T-helper 2 cell treated with Interferon-gamma antibody and Interleukin-4, amounts not matched to agents 5 μg/mL and 100 μg/mL, for 36 hours (primary cell): ENCODE measurements around the gene PERCC1.
A peak's percentile ranks its signal among the peaks of the same experiment; 100 is the strongest.

Source experiments
- DNase-seq: peaks from one replicate; pipeline ENCODE4 v3.0.0; 2021; ENCODE audit warnings: low spot score
- H3K27ac Mint-ChIP-seq: one replicate; pipeline ENCODE4 v1.8.0; 2021; ENCODE audit warnings: mild to moderate bottlenecking, mixed read lengths
- H3K27me3 Mint-ChIP-seq: one replicate; pipeline ENCODE4 v1.8.0; 2021; ENCODE audit warnings: low read depth, mixed read lengths
- H3K36me3 Mint-ChIP-seq: one replicate; pipeline ENCODE4 v1.8.0; 2021; ENCODE audit warnings: low read depth, mixed read lengths
- H3K4me1 Mint-ChIP-seq: one replicate; pipeline ENCODE4 v1.8.0; 2021; ENCODE audit warnings: low read depth, mixed read lengths
- H3K4me3 Mint-ChIP-seq: one replicate; pipeline ENCODE4 v1.8.0; 2022; ENCODE audit warnings: mild to moderate bottlenecking, moderate library complexity, mixed read lengths
- H3K9me3 Mint-ChIP-seq: one replicate; pipeline ENCODE4 v1.8.0; 2021; ENCODE audit warnings: mixed read lengths

The PERCC1 gene

DNA sequence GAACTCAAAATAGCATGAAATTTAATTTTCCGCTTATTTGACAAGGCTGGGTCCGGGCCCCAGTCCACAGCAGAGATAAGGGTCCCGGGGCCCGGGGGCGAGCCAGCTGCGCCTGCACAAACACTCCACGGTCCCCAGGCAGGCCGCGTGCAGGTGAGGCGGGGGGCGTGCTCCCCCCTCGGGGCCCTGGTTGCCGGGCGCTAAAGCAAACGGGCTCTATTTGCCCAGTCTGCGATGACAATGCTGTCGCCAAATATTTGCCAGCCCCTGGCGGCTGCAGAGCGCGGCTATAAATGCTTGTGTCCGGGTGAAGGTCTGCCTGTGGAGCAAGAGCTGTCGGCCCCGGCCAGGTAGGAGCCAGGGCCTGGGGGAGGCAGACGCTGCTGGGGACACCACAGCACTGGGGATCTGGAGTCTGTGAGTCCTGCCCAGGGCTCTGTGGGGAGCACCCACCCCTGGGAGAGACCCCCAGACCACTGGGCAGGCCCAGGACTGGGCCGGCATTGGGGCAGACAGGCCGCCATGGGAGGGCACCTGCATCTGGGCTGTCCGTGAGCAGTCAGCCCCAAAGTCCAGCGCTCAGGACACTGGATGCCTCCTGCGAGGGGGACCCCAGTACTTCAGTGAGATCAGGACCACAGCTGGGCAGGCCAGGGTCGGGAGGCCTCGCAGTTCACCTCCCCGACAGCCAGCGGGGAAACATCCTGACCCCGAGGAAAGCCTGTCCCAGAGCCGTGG lies at the start of gene PERCC1:
Gene PERCC1, plus strand, starts transcription at position 320 of the 738 bp plus-strand sequence. CDS start 1,516 bp downstream, outside the sequence.
- no peaks in the 10 kb centered on the region for H3K4me1 Mint-ChIP-seq
- H3K36me3 Mint-ChIP-seq = no peaks in the 10 kb centered on the region
- H3K9me3 Mint-ChIP-seq = no peaks in the 10 kb centered on the region
- no peak for DNase-seq
- H3K27ac Mint-ChIP-seq = no peak within 1 kb of the TSS
- H3K27me3 Mint-ChIP-seq = no peaks in the 10 kb centered on the region
- no peak within 1 kb of the TSS for H3K4me3 Mint-ChIP-seq

DNA sequence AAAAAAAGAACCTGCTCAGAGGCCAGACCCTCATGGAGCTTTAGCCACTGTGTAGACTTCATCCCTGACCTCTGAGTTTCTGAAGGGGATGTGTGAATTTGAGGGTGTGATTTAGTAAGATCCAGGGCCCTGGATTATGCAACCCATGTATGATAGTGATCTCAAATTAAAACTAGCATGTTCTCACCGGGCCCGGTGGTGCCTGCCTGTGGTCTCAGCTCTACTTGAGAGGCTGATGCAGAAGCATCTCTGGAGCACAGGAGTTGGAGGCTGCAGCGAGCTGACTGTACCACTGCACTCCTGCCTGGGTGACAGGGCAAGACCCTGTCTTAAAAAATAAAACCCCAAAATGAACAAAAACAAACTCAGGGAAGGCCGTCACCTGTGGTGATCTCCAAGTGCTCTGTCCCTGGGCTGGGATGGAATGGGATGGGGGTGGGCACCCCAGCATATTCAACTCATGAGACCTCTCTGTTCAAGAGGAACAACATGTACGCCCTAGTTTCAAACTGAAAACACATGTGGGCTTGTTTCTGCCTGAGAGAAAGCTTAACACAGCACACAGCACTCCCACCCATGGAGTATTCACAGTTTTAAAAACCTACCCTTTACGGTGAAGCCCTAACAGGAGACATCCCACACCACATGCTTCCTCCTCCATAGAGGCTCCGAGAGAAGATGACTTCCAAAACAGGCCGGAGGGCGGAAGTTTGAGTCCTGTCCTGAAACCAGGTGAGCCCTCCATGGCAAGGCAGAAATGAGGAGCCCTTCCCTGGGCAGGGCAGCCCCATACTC lies 49.1 kb upstream of the PERCC1 start:
- Mint-ChIP-seq H3K27me3 (no peaks in the 10 kb centered on the region), H3K36me3 (peaks cover 8% of the 10 kb centered on the region), H3K27ac (peak overlapping the region; percentile 31), H3K4me3 (no peak overlapping the region), H3K9me3 (no peaks in the 10 kb centered on the region), H3K4me1 (peaks cover 8% of the 10 kb centered on the region)
- no peak for DNase-seq

GRCh38 chr16:1383556-1383955 lies 47.3 kb upstream of the PERCC1 start:
- Mint-ChIP-seq H3K9me3 (no peaks in the 10 kb centered on the region), H3K4me1 (peaks cover 4% of the 10 kb centered on the region), H3K36me3 (peaks cover 6% of the 10 kb centered on the region), H3K27ac (no peak overlapping the region), H3K4me3 (no peak overlapping the region), H3K27me3 (no peaks in the 10 kb centered on the region)
- DNase-seq = no peak

- H3K27me3 Mint-ChIP-seq = no peaks in the 10 kb centered on the region
- no peak overlapping the region for H3K27ac Mint-ChIP-seq
- DNase-seq = no peak
- H3K36me3 Mint-ChIP-seq = peaks cover 3% of the 10 kb centered on the region
- H3K9me3 Mint-ChIP-seq = no peaks in the 10 kb centered on the region
- H3K4me3 Mint-ChIP-seq = no peak overlapping the region
- H3K4me1 Mint-ChIP-seq = no peaks in the 10 kb centered on the region
Measured at GRCh38 chr16:1385232-1385631, 45.6 kb upstream of the PERCC1 start.

GRCh38 chr16:1387331-1387730 lies 43.5 kb upstream of the PERCC1 start:
- H3K4me1 Mint-ChIP-seq = no peaks in the 10 kb centered on the region
- no peak for DNase-seq
- H3K9me3 Mint-ChIP-seq = no peaks in the 10 kb centered on the region
- H3K27me3 Mint-ChIP-seq = no peaks in the 10 kb centered on the region
- H3K4me3 Mint-ChIP-seq = no peak overlapping the region
- H3K36me3 Mint-ChIP-seq = no peaks in the 10 kb centered on the region
- no peak overlapping the region for H3K27ac Mint-ChIP-seq

- Mint-ChIP-seq H3K4me1 (no peaks in the 10 kb centered on the region), H3K36me3 (peaks cover 2% of the 10 kb centered on the region), H3K27me3 (no peaks in the 10 kb centered on the region), H3K27ac (no peak overlapping the region), H3K9me3 (no peaks in the 10 kb centered on the region), H3K4me3 (no peak overlapping the region)
- DNase-seq = no peak
Measured at GRCh38 chr16:1389762-1390161, 41.1 kb upstream of the PERCC1 start.

- Mint-ChIP-seq H3K36me3 (peaks cover 2% of the 10 kb centered on the region), H3K9me3 (no peaks in the 10 kb centered on the region)
Measured at GRCh38 chr16:1390239-1390779, 40.6 kb upstream of the PERCC1 start.

GRCh38 chr16:1392826-1393225 lies 38.1 kb upstream of the PERCC1 start:
- DNase-seq = no peak
- H3K4me3 Mint-ChIP-seq = no peak overlapping the region
- H3K27ac Mint-ChIP-seq = no peak overlapping the region
- peaks cover 4% of the 10 kb centered on the region for H3K36me3 Mint-ChIP-seq
- no peaks in the 10 kb centered on the region for H3K27me3 Mint-ChIP-seq
- H3K4me1 Mint-ChIP-seq = no peaks in the 10 kb centered on the region
- H3K9me3 Mint-ChIP-seq = no peaks in the 10 kb centered on the region

More at GRCh38 chr16:1390239-1390779, 40.6 kb upstream of the PERCC1 start:
- Mint-ChIP-seq H3K27ac (no peak overlapping the region), H3K4me1 (no peaks in the 10 kb centered on the region), H3K27me3 (no peaks in the 10 kb centered on the region), H3K4me3 (no peak overlapping the region)
- no peak for DNase-seq

- Mint-ChIP-seq H3K36me3 (peaks cover 6% of the 10 kb centered on the region), H3K27me3 (no peaks in the 10 kb centered on the region), H3K4me1 (no peaks in the 10 kb centered on the region), H3K4me3 (no peak overlapping the region), H3K9me3 (no peaks in the 10 kb centered on the region), H3K27ac (no peak overlapping the region)
- DNase-seq = no peak
Measured at GRCh38 chr16:1393613-1394176, 37.2 kb upstream of the PERCC1 start.

- H3K36me3 Mint-ChIP-seq = peaks cover 9% of the 10 kb centered on the region
- no peak overlapping the region for H3K4me3 Mint-ChIP-seq
- no peaks in the 10 kb centered on the region for H3K4me1 Mint-ChIP-seq
- no peak for DNase-seq
- H3K27ac Mint-ChIP-seq = no peak overlapping the region
- H3K27me3 Mint-ChIP-seq = no peaks in the 10 kb centered on the region
- H3K9me3 Mint-ChIP-seq = no peaks in the 10 kb centered on the region
Measured at GRCh38 chr16:1394367-1394951, 36.4 kb upstream of the PERCC1 start.

DNA sequence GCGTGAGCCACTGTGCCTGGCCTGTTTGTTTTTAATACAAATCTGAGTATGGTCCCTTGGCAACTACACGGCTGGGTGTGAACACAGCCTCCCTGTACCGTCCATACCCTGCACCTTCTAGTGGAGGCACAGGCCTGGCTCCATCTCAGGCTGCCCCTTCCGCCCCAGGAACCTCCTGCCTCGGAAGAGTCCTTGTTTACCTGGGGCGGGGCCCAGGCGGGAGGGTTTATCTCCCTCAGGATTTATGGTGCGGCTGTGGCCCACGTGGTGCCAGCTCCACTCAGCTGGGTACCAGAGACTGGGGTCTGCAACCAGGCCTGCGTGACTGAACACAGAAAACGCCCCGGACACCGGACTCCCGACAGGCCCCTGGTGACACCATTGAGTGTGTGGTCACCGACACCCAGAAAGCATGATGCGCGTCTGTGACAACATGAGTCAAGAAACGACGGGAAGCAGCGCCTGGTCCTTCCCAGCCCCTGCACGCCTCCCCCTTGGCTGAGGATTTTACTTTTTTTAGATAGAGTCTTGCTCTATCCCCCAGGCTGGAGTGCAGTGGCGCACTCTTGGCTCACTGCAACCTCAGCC lies 35.3 kb upstream of the PERCC1 start:
- H3K9me3 Mint-ChIP-seq = no peaks in the 10 kb centered on the region
- H3K27me3 Mint-ChIP-seq = no peaks in the 10 kb centered on the region
- peaks cover 9% of the 10 kb centered on the region for H3K36me3 Mint-ChIP-seq
- no peak overlapping the region for H3K27ac Mint-ChIP-seq
- no peak overlapping the region for H3K4me3 Mint-ChIP-seq
- H3K4me1 Mint-ChIP-seq = no peaks in the 10 kb centered on the region
- no peak for DNase-seq

GRCh38 chr16:1397779-1398178 lies 33.1 kb upstream of the PERCC1 start:
- Mint-ChIP-seq H3K36me3 (peaks cover 18% of the 10 kb centered on the region), H3K4me3 (no peak overlapping the region), H3K27me3 (no peaks in the 10 kb centered on the region), H3K9me3 (no peaks in the 10 kb centered on the region), H3K27ac (no peak overlapping the region), H3K4me1 (no peaks in the 10 kb centered on the region)
- no peak for DNase-seq

DNA sequence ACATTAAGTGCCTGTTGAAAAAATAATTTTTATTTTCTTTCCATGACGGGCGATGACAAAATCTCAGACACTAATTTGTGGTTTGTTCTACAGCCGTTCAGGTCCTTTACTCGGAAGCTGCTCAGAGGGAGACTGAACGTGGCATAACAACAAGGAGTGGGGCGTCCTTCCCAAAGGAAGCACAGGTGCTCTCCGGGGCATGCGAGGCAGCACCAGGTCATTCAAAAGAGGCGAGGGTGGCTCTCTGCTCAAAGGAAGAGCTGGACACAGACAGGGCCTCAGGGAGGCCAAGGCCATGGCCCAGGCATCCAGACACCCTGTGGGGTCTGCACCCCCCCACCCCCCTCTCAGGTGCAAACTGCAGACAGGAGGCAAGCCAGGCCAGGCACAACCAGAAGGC lies 32.5 kb upstream of the PERCC1 start:
- Mint-ChIP-seq H3K27ac (no peak overlapping the region), H3K4me1 (no peaks in the 10 kb centered on the region), H3K4me3 (no peak overlapping the region), H3K36me3 (peaks cover 17% of the 10 kb centered on the region), H3K27me3 (no peaks in the 10 kb centered on the region), H3K9me3 (no peaks in the 10 kb centered on the region)
- DNase-seq = no peak
